Stimulated activated CD4-positive, alpha-beta T cell treated with anti-CD3 and anti-CD28 coated beads, Interleukin-1b, Interleukin-23, amount 100 ng/mL, for 48 hours (primary cell): ENCODE data around the gene TMEM178B.
A peak's percentile ranks its signal among the peaks of the same experiment; 100 is the strongest.

Experiments used
- DNase-seq: peaks from one replicate; pipeline ENCODE4 v3.0.0-alpha.2; 2020

The TMEM178B gene

DNA sequence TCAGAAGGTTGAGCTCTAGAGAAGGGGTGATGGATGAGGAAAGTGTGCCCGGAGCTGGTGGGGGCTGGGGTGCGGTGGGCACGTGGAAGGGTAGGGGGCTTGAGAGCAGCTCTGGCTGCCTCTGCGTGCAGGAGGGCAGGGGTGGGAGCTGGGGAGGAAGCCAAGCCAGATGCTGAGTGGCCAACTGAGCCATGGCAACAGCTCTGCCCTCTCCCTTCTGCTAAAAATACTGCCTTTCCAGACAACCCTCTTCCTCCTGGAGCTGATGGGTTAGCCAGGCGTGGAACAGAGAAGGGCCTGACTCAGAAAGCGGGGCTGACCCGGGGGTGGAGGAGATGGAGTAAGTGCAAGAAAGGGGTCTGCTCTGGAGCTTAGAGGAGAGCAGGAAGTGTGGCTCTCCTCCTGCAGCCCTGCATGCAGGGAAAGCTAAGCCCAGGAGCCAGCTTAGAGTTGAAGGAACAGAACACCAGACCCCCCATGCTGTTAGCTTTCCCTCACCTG, 362.8 kb downstream of the TMEM178B start:
- DNase-seq = no peak

DNA sequence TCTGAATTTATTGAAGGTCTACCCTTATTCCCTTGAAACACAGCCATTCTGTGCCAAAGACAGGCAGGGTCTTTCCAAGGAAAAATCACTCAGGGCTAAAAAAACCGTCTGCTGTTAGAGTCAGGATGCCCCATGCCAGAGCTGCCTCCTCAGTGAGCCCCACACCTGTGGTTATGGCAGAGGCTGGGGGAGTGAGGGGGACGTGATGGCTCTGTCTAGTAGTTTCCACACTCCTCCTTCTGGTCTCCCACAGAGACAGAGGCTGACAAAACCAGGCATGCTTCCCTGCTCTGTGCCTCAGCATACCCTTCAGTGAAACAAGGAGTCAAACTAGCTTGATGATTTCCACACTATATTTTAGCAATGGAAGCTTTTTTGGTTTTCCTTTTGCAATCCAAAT, 365.3 kb downstream of the TMEM178B start:
- DNase-seq = no peak

DNA sequence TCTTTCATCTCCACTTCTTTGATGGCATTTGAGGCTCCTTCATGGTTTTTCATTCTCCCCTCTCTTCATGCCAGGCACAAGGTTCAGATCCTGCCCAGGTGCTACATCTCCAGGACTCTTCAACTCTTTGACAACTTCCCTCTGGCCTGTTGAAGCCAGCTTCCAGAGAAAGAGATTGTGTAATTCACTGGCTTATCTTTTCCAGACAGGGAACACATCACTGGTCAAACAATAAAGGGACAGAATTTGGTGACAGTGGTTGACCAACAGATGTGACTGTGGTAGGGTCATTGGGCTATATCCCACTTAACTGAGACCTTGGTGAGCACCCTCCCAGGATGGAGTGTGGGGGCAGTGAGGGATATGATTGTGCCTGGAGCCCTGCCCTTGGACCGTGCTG, 365.9 kb downstream of the TMEM178B start:
- DNase-seq = no peak

- DNase-seq = no peak
These were observed 368.2 kb downstream of the TMEM178B start for GRCh38 chr7:141441837-141442627.

- DNase-seq = no peak
These were observed 368.9 kb downstream of the TMEM178B start for GRCh38 chr7:141442781-141443180.

GRCh38 chr7:141444961-141445360, 371.1 kb downstream of the TMEM178B start:
- DNase-seq = no peak

- DNase-seq = no peak
These were observed 377.4 kb downstream of the TMEM178B start for GRCh38 chr7:141451232-141451631.

DNA sequence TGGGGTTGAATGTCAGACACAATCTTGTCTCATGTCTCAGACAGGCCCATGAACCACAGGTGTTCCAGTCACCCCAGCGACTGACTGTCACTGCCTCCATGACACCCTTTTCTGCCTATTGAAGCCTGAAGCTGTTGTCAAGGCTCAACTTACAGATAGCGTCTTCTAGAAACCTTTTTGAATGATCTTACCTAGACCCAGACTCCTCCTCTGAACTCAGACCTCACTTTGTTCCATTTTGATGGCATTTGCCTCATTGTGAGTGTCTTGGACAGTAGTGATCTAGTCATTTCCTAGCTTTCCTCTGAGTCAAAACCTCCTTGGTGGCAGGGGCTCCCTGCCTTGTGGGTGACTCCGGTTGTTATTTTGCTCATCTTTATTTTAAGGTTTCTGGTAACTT, 379.0 kb downstream of the TMEM178B start:
- DNase-seq = peak; percentile 16

- no peak for DNase-seq
These were observed 380.5 kb downstream of the TMEM178B start for GRCh38 chr7:141454338-141454737.

- no peak for DNase-seq
These were observed 381.9 kb downstream of the TMEM178B start for GRCh38 chr7:141455723-141456122.

DNA sequence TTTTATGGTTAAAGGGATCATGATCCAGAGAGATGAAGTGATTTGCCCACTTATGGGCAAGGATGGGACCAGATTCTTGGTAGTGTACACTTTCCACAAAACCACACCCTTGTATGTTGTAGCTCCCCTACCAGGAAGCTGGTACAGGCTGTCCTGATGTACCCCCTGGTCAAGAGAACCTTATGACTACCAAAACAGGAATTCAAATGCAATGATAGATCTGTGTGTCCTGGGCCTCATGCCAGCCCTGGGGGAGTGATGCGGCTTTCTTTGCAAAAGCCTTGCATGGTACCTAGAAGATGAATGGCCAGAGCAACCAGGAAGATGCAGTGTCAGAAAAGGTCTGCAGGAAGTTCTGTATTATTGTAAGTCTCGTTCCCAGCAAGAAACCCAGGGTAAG, 382.4 kb downstream of the TMEM178B start:
- no peak for DNase-seq

- no peak for DNase-seq
These were observed 382.8 kb downstream of the TMEM178B start for GRCh38 chr7:141456711-141457110.

GRCh38 chr7:141460781-141461715, 387.2 kb downstream of the TMEM178B start:
- DNase-seq = no peak

DNA sequence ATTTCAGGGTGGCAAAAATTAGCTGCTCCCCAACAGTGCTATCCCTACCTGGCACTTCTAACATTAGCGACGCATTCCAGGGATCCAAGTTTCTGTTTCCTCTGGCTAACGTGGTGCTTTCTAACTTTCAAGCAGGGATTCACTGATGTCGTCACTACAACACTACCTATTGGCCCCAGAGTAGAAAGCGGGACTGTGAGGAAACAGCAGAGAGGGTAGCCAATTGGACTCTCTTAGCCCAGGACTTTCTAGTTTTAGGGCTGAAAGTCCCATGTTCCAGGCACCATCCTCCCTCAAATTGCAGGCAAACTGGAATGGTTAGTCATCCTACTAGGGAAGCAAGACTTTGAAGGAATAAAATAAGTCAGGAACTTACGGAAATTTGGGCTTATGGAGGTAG, 388.1 kb downstream of the TMEM178B start:
- DNase-seq = no peak

- DNase-seq = no peak
These were observed 389.1 kb downstream of the TMEM178B start for GRCh38 chr7:141462958-141463357.

DNA sequence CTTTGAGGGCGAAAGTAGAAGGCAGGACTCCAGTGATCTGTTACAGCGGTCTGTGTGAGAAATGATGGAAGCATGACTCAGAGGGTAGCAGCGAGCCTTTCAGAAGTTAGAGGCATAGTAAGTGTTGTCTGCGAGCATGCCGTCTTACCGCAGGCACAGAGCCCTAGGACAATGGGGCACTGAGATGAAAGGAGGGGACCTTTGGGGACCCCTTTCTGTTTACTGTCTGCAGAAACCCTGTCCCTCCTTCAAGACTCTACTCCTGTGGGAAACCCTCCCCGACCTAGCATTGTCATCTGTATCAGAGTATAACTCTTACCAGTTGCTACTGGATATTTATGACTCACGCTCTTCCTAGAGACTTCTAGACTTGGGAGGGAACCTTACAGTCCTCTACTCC, 390.1 kb downstream of the TMEM178B start:
- DNase-seq = no peak

DNA sequence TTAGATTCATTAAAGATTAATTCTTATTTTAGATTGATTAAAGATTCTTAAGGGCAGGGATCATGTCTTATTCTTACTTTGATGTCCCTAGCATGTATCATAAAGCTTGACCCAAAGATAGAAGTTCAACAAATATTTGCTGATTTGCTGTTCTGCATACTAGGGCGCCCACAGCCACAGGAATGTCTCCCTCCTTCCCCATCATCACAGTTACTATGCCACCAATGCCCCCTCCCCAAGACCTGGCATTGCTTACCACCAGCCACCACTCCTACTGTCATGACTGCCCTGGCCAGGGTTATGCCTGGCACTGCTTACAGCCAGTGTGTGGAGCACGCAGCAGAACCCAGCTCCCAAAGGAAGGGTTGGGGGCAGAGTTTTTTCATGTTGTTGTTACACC, 390.7 kb downstream of the TMEM178B start:
- no peak for DNase-seq

DNA sequence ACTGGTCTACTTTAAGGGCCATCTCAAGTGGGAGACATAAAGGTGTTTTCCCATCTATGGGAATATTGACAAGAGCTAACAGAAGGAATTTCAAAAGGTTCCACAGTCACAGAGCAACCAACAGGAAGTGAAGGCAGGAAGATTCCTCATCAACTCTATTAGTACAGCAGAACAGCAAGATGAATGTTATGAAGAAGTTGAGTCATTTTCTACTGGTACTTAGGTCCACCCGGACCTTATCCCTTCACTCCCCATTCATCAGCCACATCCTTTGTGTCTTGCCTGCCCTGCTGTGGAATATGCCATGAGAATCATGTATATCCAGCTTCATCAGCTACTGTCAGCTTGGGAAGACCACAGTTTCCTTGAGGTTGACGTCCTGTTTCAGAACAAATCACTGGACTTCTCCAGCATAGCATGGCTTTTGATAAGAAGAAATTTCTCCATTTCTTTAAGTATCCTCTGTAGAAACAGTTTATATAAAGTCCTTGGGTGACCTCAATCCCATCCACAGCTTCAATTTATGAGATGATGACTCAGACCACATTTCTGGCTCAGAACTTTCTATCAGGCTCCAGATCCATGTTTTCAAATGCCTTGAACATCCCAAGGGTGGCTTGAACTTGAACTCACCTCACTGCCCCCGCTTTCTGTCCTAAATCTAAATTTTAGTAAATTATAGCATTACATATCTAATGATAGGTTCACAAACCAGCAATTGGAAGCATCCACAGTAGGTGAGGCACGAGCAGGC, 392.5 kb downstream of the TMEM178B start:
- no peak for DNase-seq

DNA sequence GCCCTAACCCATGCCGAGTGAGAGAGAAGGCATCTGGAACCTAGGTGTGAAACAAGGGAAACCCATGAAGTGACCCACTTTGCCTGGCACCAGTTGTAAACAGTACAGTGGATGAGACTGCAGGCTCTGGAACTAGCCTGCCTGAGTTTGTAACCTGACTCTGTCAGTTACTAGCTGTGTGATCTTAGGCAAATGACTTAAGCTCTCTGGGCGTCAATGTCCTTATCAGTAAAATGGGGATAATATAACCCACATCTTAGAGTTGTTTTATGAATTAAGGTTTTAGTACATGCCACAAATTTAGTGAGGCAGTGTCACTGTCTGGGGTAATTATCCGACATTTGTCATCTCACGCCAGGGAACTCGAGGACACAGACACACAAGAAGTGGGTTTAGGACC, 394.5 kb downstream of the TMEM178B start:
- DNase-seq = no peak

DNA sequence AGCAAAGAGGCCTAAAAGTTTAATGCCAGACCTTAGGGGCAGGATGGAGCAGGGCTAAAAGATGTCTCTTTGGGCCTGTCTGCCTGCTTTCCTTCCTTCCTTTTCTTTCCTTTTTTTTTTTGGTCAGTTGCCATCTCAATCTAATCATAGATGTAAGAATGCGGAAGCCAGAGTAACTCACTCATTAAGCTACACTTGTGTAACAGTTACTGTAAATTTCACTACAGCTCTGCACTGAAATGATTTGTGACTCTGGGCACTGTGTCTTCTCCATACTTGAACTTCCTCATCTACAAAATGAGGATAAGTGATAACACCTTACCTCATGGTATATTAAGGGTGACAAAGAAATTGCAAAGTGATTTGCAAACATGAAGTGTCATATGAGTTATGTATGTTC, 401.8 kb downstream of the TMEM178B start:
- no peak for DNase-seq

DNA sequence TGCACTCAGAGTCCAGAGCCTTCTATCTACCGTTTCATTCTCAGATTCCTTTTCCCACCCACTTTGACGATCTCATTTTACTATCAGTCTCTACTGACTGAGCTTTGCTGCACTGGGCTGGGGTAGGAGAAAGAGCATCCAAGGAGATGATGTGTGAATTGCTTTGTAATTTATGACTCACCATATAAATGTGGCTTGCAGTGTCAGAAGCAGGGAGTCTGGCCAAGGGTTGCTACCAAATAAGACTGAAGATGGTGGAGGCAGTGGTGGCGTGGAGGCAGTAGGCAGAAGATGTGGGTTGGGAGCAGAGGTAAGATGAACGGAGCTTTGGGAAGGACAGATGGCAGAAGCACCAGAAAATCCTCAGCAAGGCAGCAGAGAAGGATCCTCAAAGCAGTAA, 404.0 kb downstream of the TMEM178B start:
- no peak for DNase-seq

DNA sequence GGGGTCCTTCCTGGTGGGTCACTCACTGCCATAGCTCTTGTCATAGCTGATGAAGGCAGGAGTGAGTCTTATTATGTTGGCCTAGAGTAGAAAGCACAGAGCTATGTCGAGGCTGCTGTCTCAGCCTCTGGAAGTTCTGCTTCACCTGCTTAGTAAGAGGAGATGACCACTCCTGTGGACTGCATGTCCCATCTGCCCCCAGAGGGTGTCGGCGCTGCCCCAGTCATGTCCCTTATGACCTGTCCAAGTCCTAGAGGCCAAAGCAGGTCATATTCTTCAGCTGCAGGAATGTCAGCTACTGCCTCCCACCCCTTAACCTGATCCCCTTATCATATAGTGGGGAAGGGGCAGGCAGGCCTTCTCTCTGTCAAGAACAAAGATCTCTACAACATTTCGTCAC, 405.0 kb downstream of the TMEM178B start:
- no peak for DNase-seq

DNA sequence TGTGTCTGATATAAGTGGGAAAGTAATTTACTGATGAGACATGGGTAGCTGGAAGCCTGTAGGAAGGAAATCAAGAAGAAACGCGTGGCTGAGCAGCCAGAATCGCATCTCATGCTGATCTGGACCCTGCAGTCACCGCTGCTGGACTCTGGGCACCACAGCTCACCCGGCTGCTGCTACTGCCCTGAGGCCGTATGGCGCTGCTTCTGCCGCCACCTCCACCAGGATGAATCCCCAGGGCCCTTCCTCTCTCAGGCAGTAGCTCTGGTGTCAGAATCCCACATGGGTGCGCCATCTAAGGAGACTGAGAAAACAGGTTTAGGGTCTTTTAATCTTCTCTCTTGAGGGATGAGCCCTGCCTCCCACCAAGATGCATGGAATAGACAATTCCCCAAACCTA, 407.1 kb downstream of the TMEM178B start:
- DNase-seq = no peak
